ENCODE data around the gene ST3GAL4. TPM values are rescaled to one million over a fixed set of nuclear protein-coding genes. Genes with fewer than 3 reads are reported as not detected.

Gene ST3GAL4
- total RNA-seq, 1 donor from 2014 or later = 73.1 TPM

DNA sequence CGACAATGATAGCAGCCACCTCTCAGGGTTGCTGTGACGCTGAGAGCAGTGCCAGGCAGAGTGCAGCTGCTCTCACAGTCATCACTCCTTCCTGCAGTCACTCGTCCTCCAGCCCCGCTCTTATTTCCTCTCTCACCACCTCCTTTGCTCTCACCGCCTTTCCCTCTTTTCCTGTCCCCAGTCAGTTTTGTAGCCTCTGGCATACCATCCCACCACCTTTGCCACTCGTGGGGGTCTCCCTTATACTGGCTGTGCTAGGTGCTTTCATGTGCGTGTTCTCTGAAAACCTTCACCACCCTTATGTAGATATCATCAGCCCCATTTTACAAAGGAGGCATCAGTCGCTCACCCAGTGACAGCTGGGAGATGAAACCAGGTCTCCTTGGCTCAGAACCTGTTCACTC, 19.3 kb upstream of the ST3GAL4 start:
- H3K9me3 Mint-ChIP-seq (ENCODE audit: unreplicated experiment) = no peaks in the 10 kb centered on the region
- no peak for TF ChIP-seq CTCF (IDR thresholded peaks at IDR 0.05)
- no peaks in the 10 kb centered on the region for H3K27me3 Mint-ChIP-seq (ENCODE audit: unreplicated experiment)
- H3K36me3 Mint-ChIP-seq (ENCODE audit: unreplicated experiment) = peaks cover 5% of the 10 kb centered on the region
- peaks cover 48% of the 10 kb centered on the region for H3K4me1 Mint-ChIP-seq (ENCODE audit: unreplicated experiment)
- no peak overlapping the region for H3K4me3 Mint-ChIP-seq (ENCODE audit: unreplicated experiment)
- no peak for DNase-seq (ENCODE audit: extremely low spot score, unreplicated experiment)
- no peak overlapping the region for H3K27ac Mint-ChIP-seq (ENCODE audit: unreplicated experiment)

DNA sequence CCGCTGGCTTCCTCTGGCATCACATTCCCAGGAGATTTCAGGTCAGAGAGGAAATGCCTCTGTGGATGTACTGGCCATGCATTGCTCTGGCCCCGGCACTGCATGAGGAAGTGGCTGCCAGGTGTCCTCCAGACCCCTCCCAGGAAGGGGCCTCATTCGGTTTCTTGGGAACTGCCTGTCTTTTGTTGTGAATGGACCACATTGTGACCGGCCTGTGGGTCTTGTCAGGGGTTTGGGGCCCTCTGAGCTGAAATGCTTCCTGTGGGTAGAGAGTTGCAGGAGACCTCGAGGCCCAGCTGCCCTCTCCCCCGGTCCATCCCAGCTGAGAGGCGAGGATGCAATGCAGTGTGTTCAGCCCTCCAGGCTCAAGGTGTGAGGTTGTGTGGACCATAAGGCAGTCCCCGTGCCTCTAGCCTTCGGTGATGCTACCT, 18.8 kb upstream of the ST3GAL4 start:
- TF ChIP-seq CTCF (IDR thresholded peaks at IDR 0.05) = no peak
- H3K36me3 Mint-ChIP-seq (ENCODE audit: unreplicated experiment) = peaks cover 5% of the 10 kb centered on the region

GRCh38 chr11:126337126-126337473, 18.4 kb upstream of the ST3GAL4 start:
- no peak overlapping the region for H3K4me3 Mint-ChIP-seq (ENCODE audit: unreplicated experiment)
- peaks cover 55% of the 10 kb centered on the region for H3K4me1 Mint-ChIP-seq (ENCODE audit: unreplicated experiment)
- no peak for DNase-seq (ENCODE audit: extremely low spot score, unreplicated experiment)
- H3K27me3 Mint-ChIP-seq (ENCODE audit: unreplicated experiment) = no peaks in the 10 kb centered on the region
- H3K9me3 Mint-ChIP-seq (ENCODE audit: unreplicated experiment) = no peaks in the 10 kb centered on the region
- no peak overlapping the region for H3K27ac Mint-ChIP-seq (ENCODE audit: unreplicated experiment)
- H3K36me3 Mint-ChIP-seq (ENCODE audit: unreplicated experiment) = peaks cover 5% of the 10 kb centered on the region
- no peak for TF ChIP-seq CTCF (IDR thresholded peaks at IDR 0.05)

More for the DNA sequence above, 18.8 kb upstream of the ST3GAL4 start:
- DNase-seq (ENCODE audit: extremely low spot score, unreplicated experiment) = no peak
- H3K27ac Mint-ChIP-seq (ENCODE audit: unreplicated experiment) = no peak overlapping the region
- peaks cover 53% of the 10 kb centered on the region for H3K4me1 Mint-ChIP-seq (ENCODE audit: unreplicated experiment)
- no peak overlapping the region for H3K4me3 Mint-ChIP-seq (ENCODE audit: unreplicated experiment)
- no peaks in the 10 kb centered on the region for H3K27me3 Mint-ChIP-seq (ENCODE audit: unreplicated experiment)
- H3K9me3 Mint-ChIP-seq (ENCODE audit: unreplicated experiment) = no peaks in the 10 kb centered on the region

GRCh38 chr11:126337474-126338241, 17.8 kb upstream of the ST3GAL4 start:
- H3K4me3 Mint-ChIP-seq (ENCODE audit: unreplicated experiment) = no peak overlapping the region
- TF ChIP-seq CTCF (IDR thresholded peaks at IDR 0.05) = no peak
- peaks cover 55% of the 10 kb centered on the region for H3K4me1 Mint-ChIP-seq (ENCODE audit: unreplicated experiment)
- no peaks in the 10 kb centered on the region for H3K9me3 Mint-ChIP-seq (ENCODE audit: unreplicated experiment)
- DNase-seq (ENCODE audit: extremely low spot score, unreplicated experiment) = no peak
- H3K36me3 Mint-ChIP-seq (ENCODE audit: unreplicated experiment) = peaks cover 5% of the 10 kb centered on the region
- no peaks in the 10 kb centered on the region for H3K27me3 Mint-ChIP-seq (ENCODE audit: unreplicated experiment)
- H3K27ac Mint-ChIP-seq (ENCODE audit: unreplicated experiment) = no peak overlapping the region

DNA sequence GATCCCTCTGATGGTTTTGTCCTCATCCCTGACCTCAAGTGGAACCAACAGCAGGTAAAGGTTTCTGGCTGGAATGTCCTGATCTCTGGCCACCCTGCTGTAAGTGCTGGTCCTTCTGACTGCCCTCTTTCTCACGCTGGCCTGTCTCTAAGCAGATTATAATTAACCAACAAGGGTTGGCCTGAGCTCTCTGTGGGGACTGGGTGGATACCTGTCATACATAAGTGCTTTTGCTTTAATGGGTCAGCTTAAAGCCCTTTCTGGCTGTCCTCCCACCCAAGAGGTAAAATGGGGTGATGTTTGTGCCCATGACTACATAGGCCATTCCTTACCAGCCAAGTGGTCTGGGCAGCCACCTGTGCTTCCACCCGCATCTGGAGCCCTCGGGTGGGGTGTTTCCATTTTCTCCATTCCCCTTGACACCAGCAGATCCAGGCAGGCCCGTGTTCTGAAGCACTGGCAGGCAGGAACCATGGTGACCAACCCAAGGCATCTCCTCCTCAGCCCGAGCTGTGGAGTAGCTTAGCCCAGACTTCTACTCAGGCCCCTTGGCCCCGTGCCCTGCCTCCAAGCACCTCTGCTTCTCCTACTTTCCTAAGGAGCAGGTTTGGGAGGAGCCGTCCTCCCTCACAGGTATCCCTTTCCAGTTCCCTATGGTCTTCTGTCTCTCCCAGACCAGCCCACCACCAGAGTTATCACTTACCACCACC, 17.0 kb upstream of the ST3GAL4 start:
- no peak for DNase-seq (ENCODE audit: extremely low spot score, unreplicated experiment)
- TF ChIP-seq CTCF (IDR thresholded peaks at IDR 0.05) = no peak
- H3K27ac Mint-ChIP-seq (ENCODE audit: unreplicated experiment) = no peak overlapping the region
- H3K4me1 Mint-ChIP-seq (ENCODE audit: unreplicated experiment) = peaks cover 54% of the 10 kb centered on the region
- H3K36me3 Mint-ChIP-seq (ENCODE audit: unreplicated experiment) = peaks cover 5% of the 10 kb centered on the region
- H3K4me3 Mint-ChIP-seq (ENCODE audit: unreplicated experiment) = no peak overlapping the region
- no peaks in the 10 kb centered on the region for H3K27me3 Mint-ChIP-seq (ENCODE audit: unreplicated experiment)
- H3K9me3 Mint-ChIP-seq (ENCODE audit: unreplicated experiment) = no peaks in the 10 kb centered on the region
